GM21447 (cell line): ENCODE results near the gene LRG1.
"Not testable (repeated sequence)": the region's sequence is repeated elsewhere in the genome, so short reads cannot be mapped to it uniquely, and the experiment has no call there.

Source experiments
- ATAC-seq: cut with Tn5 transposase; IDR thresholded peaks from one replicate; pipeline ENCODE4 v1.9.1; 2021; ENCODE audit not compliant: unreplicated experiment

LRG1 gene

GRCh38 chr19:4553092-4553695, 13.4 kb upstream of the LRG1 start:
- no peak for ATAC-seq

- no peak for ATAC-seq
These were observed 12.6 kb upstream of the LRG1 start for GRCh38 chr19:4552525-4552819.

DNA sequence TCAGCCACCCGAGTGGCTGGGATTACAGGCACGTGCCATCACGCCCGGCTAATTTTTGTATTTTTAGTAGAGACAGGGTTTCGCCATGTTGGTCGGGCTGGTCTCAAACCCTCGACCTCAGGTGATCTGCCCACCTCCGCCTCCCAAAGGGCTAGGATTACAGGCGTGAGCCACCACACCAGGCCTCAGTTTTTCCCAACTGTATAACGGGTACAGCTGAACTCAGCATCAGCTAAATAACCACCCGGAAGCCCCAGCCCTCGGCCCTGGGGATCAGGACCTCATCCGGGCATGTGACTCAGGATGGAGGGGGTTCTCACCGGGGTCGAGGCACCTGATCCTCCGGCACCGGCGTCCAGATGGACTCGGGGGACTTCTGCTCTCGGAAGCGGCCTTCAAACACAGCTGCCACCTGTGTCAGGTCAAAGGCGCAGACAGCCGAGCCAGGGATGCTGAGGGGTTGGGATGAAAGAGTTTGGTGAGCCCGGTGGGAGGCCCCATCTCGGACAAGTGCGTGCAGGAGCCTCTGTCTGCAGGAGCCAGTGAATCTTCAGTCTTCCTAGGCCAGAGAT, 10.7 kb upstream of the LRG1 start:
- ATAC-seq: no peak

- no peak for ATAC-seq
These were observed 10.2 kb upstream of the LRG1 start for GRCh38 chr19:4550018-4550417.

GRCh38 chr19:4548238-4548584, 8.4 kb upstream of the LRG1 start:
- no peak for ATAC-seq

DNA sequence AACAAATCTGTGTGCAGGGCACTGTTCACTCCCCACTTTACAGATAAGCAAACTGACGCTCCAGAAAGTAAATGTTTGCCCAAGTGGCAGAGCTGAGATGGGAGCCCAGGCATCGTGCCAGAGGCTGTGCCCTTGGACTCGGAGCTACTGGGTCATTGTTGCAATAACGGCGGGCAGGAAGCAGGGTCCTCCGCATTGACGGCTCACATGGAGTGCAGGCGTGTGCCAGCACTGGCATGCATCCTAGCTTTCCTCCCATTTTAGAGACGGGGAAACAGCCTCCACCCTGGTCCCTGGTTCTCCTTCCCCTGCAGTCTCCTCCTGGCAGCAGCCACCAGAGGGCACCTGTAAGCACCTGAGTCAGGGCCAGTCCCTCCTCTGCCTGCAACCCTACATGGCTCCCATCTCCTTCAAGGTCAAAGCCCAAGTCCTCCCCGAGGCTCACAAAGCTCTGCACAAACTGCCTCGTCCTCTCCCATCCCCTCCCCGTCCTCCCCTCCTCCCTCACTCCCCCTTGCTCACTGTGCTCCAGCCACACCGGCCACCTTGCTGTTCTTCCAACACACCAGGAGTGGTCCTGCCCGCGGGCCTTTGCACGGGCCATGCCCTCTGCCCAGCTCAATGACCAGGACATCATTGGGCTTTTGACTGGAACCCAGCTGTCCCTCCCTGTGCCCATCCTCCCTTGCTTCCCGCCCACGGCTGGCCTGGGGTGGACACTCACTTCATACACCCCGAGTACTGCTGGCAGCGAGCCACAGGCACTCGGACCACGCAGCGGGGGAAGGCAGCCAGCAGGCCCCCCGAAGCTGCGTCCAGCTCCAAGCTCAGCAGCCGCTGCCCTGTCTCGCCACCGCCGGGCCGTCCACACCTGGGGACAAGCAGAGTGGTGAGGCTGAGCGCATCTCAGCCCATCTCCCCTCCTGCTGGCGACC, 7.7 kb upstream of the LRG1 start:
- no peak for ATAC-seq

- no peak for ATAC-seq
These were observed 4.2 kb upstream of the LRG1 start for GRCh38 chr19:4543842-4544647.

DNA sequence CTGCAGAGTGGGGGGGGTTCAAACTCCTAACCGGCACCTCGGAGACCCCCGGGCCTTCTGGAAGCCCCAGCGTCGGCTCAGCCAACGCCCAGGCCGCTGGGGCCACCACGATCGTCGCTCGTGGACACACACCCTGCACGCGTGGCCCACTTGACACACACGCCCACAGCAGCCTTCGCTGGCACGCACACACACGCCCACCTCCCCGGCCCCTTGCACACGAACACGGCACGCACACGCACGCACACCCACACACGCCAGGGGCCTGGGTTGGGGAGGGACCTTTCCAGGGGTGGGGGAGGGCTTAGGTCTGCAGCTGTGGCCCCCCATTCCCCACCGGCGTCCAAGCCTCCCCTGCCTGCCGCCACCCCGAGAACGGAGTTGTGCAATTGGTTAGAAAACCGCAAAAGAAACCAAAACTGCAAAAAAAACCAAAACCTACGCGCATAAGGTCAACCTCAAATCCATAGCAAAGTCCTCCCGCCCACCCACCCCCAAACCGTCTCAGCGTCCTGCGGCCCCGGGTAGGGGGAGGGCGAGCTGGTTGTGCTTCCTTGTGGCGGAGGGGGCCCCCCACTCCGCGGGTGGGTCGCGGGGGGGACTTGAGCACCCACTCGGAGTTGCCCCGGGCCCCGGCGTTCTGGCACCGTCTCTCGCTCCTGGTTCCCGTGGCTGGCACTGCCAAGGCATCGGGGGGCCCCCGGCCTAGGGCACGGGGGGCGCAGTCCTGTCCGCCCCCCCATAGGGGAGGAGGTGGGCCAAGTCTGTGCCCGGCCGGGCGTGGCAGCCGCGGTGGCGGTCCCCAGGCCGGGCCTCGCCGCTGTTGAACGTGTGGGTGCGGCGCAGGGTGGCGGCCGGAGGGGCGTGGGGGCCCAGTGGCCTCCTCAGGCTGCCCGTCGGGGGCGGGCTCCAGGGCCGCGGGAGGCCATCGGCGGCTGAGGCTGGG, 3.3 kb upstream of the LRG1 start:
- no peak for ATAC-seq

GRCh38 chr19:4541806-4542145, 1.9 kb upstream of the LRG1 start:
- not testable (repeated sequence) for ATAC-seq

- no peak for ATAC-seq
These were observed 1.4 kb upstream of the LRG1 start for GRCh38 chr19:4541114-4541805.

DNA sequence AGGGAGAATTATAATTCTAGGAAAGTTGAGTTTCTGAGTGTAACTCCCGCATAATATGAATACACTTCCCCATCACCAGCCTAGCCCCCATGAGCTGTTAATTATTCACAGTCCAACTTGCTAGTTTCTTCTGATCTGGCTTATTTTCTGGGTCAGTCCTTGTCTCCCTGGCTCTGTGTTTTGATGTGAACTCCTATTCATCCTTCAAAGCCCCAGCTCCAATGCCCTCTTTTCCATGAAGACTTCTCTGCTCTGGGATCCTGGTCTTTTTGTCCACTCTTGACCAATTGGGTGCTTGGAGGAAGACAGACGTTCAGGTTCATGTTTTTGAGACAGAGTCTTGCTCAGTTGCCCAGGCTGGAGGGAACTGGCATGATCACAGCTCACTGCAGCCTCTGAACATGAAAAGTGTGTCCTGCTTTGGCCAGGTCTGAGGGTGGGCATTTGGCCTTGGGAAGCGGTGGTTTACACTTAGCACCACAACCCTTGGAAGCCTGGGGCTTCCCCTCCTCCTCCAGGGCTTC, 605 bp downstream of the LRG1 start:
- no peak for ATAC-seq

- no peak for ATAC-seq
These were observed 1.3 kb downstream of the LRG1 start for GRCh38 chr19:4538601-4538954.

DNA sequence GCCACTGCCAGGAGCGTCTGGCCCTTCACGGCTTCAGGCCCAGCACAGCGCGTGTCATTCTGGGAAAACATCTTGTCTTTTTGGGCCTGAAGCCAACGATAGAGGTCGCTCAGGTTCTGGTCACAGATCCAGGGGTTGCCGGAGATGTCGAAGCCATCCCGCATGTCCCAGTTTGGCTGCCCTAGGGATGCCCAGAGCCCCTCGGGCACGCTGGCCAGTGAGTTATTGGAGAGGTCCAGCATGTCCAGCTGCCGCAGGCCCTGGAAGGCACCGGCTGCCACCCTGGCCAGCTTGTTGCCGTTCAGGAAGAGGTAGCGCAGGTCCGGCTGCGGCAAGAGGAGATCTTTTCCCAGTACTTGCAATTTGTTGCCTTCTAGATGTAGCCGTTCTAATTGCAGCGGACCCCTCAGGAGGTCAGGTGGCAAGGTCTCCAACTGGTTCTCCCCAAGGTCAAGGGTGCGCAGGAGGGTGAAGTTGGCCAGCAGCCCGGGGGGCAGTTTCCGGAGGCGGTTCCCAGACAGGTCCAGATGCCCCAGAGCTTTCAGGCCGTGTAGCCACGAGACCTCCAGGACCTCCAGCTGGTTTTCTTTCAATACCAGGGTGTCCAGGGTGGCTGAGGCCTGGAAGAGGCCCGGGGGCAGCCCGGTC, 1.8 kb downstream of the LRG1 start:
- ATAC-seq: no peak

- no peak for ATAC-seq
These were observed 3.0 kb downstream of the LRG1 start for GRCh38 chr19:4536798-4537197.

DNA sequence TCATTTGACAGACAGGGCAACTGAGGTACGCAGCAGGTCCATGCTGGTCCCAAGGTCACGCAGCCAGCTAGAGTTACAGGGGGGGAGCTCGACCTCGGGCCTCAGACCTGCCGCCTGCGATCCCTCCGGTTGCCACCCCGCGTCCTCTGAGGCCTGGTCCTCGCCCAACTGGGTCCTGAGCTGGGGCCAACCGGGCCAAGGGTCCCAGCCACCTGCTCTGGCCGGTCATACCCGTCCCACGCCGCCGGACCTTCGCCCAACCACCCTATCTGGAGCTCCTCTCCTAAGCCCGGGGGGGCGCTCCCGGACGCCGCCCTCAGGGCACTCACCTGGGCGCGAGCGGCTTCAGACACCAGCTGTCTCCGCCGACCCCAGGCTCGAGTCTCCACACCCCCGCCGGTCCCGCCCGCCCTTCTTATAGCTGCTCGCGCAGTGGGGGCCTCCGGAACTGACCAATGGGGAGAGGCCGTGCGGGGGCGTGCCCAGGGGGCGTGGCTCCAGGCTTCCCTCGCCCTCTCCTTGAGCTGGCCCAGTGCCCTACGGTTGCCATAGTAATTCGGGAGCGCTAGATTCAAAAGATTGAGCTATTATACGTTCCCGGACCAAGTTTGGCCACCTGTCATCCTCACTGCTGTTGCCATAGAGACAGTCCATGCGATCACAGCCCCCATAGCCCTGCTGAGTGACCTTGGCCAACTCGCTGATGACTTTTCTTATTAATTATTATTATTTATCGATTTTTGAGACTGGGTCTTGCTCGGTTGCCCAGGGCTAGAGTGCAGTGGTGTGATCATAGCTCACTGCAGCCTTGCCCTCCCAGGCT, 4.8 kb downstream of the LRG1 start, which contains the start of gene PLIN5:
PLIN5 (minus strand) TSS at position 389 of the 823 bp plus-strand sequence. CDS start 1,150 bp downstream, outside the sequence.
- ATAC-seq: no peak

- no peak for ATAC-seq
These were observed 5.9 kb downstream of the LRG1 start for GRCh38 chr19:4533835-4534424.

DNA sequence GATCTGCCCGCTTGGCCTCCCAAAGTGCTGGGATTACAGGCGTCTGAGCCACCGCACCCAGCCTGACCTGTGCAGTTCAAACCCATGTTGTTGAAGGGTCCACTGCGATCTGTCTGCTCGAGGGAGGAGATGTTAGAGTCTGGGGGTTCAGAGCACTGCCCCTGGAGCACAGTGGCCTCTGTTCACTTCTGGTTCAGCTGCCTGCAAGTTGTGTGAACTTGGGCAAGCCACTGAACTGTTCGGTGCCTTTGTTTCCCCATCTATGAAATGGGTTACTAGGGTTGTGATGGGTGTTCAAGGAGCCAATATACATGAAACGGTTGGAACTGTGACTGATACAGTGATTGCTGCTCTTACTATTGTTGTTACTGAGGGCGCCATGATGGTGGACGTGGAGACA, 6.5 kb downstream of the LRG1 start:
- ATAC-seq: no peak

- no peak for ATAC-seq
These were observed 8.2 kb downstream of the LRG1 start for GRCh38 chr19:4531562-4532165.
